Omental fat pad (tissue), 4 donors: ENCODE results near the gene C5AR2. TPM values are rescaled to one million over a fixed set of nuclear protein-coding genes. Genes with fewer than 3 reads are reported as not detected.

Experiments used
- ATAC-seq: fragments of 150-250 bp; one replicate; pipeline ENCODE4 v1.9.1; 2016; ENCODE audit warnings: mild to moderate bottlenecking, moderate library complexity; ENCODE audit not compliant: low FRiP score
- DNase-seq: peaks from one replicate; pipeline ENCODE4 v3.0.0-alpha.2; 2019; ENCODE audit warnings: low spot score
- CTCF ChIP-seq, 3 donors: fragments of 450-650 bp; IDR thresholded peaks; one replicate each; pipeline ENCODE4 v1.5.1; 2016 to 2017; ENCODE audit warnings: antibody characterized with exemption in 3 of 3, mild to moderate bottlenecking in 3 of 3, moderate library complexity in 2 of 3
- total RNA-seq, 4 donors: library from RNA; depleted of rRNA; stranded (reverse); fragments of >200 nt; gene quantifications; one replicate each; pipeline ENCODE4 v1.1.0, GENCODE V29; 2016

The C5AR2 gene
- total RNA-seq, 4 donors from 2014 or later = 5.4 to 16.9 (median 12.9) TPM

- no peak for ATAC-seq
- no peak for DNase-seq
- no peak for TF ChIP-seq CTCF (IDR thresholded peaks at IDR 0.05)
These were observed 43.1 kb downstream of the C5AR2 start for GRCh38 chr19:47374876-47375693.

- DNase-seq (no peak), ATAC-seq (no peak)
- TF ChIP-seq CTCF (IDR thresholded peaks at IDR 0.05) = no peak
These were observed 44.0 kb downstream of the C5AR2 start for GRCh38 chr19:47375694-47376588.

GRCh38 chr19:47376589-47377144 is 44.7 kb downstream of the C5AR2 start:
- TF ChIP-seq CTCF (IDR thresholded peaks at IDR 0.05) = no peak
- ATAC-seq = no peak
- DNase-seq = no peak

- DNase-seq (no peak), ATAC-seq (no peak)
- no peak for TF ChIP-seq CTCF (IDR thresholded peaks at IDR 0.05)
These were observed 45.3 kb downstream of the C5AR2 start for GRCh38 chr19:47377208-47377701.

- ATAC-seq (no peak), DNase-seq (no peak)
- no peak for TF ChIP-seq CTCF (IDR thresholded peaks at IDR 0.05)
These were observed 45.8 kb downstream of the C5AR2 start for GRCh38 chr19:47377801-47378200.

GRCh38 chr19:47378246-47378645 is 46.3 kb downstream of the C5AR2 start:
- no peak for ATAC-seq
- no peak for TF ChIP-seq CTCF (IDR thresholded peaks at IDR 0.05)
- no peak for DNase-seq
